Skeletal muscle tissue (tissue), 4 donors: ENCODE measurements around the gene AK8. TPM values are rescaled to one million over a fixed set of nuclear protein-coding genes. Genes with fewer than 3 reads are reported as not detected.
"Not testable (repeated sequence)": the region's sequence is repeated elsewhere in the genome, so short reads cannot be mapped to it uniquely, and the experiment has no call there.

Experiments
- H3K27ac ChIP-seq: one replicate; pipeline ENCODE4 v1.7.0; 2013; ENCODE audit warnings: mild to moderate bottlenecking, low read depth, low read length, inconsistent platforms
- H3K27me3 ChIP-seq, 3 donors: one replicate each; pipeline ENCODE4 v1.7.0; 2013; ENCODE audit warnings: low read length in 3 of 3; ENCODE audit not compliant: control insufficient read depth in 3 of 3, insufficient read depth in 3 of 3
- H3K36me3 ChIP-seq, 3 donors: one replicate each; pipeline ENCODE4 v1.7.0; 2013; ENCODE audit warnings: low read length in 3 of 3; ENCODE audit not compliant: control insufficient read depth in 3 of 3, insufficient read depth in 3 of 3
- H3K4me1 ChIP-seq, 3 donors: one replicate each; pipeline ENCODE4 v1.7.0; 2013; ENCODE audit warnings: low read length in 3 of 3, mild to moderate bottlenecking in 3 of 3; ENCODE audit not compliant: control insufficient read depth in 3 of 3, insufficient read depth in 3 of 3
- H3K4me3 ChIP-seq, 3 donors: one replicate each; pipeline ENCODE4 v1.7.0; 2013; ENCODE audit warnings: low read length in 3 of 3
- H3K9ac ChIP-seq, 3 donors: one replicate each; pipeline ENCODE4 v1.7.0; 2013; ENCODE audit warnings: low read length in 3 of 3, mild to moderate bottlenecking in 3 of 3, moderate library complexity in 2 of 3, low read depth in 1 of 3
- H3K9me3 ChIP-seq, 3 donors: one replicate each; pipeline ENCODE4 v1.7.0; 2013; ENCODE audit warnings: low read length in 3 of 3; ENCODE audit not compliant: control insufficient read depth in 3 of 3
- total RNA-seq: library from RNA; depleted of rRNA; stranded (reverse); fragments of >200 nt; gene quantifications from one replicate; pipeline ENCODE4 v1.2.3, GENCODE V29; 2014
- donor health status: Osteomylitis.

Gene AK8
- total RNA-seq, 1 donor from 2014 or later: 0.52 TPM

DNA sequence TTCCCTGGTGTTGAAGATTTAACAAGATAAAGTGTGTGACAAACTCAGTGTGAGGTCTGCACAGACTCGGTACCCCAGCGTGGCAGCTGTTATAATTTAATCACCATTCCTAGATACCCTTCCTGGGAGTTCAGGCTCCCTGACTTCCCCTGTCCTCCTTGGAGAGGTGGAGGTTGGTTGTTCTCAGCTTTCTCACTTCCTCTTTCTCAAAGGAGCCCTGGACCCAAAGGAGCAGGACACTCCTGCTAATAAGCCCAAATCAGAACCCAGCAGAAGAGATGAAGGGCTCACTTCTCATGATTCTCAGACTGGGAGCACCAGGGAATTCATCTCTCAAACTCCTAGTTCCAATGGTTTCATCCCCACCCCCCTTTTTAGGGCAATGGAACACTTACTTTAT is 149.6 kb downstream of the AK8 start:
- Histone ChIP-seq H3K36me3 (no peaks in the 10 kb centered on the region), H3K27me3 (peaks cover 15 to 32% (median 27%) of the 10 kb centered on the region in 3 donors), H3K4me3 (no peak overlapping the region), H3K9ac (no peak overlapping the region), H3K27ac (no peak overlapping the region), H3K4me1 (peaks cover 0 to 4% (median 0%) of the 10 kb centered on the region in 3 donors), H3K9me3 (no peaks in the 10 kb centered on the region)

DNA sequence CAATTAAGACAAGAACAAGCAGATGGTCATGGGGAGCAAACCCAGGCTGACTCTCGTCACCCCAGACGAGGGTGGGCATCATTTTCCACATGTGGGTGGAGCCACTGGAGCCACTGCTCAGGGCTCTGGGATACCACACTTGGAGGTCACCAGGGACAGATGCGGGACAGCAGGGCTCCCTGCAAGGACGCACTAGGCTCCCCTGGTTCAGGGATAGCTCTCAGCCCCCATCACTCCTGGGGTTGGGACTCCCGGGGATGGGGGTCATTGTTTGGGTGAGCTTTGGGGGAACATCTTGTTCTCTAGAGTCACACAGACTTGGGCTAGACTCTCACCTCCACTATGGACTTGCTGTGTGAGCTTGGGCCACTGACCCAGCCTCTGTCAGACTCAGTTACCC is 150.0 kb downstream of the AK8 start:
- Histone ChIP-seq H3K36me3 (no peaks in the 10 kb centered on the region), H3K4me1 (peaks cover 0 to under 1% (median 0%) of the 10 kb centered on the region in 3 donors), H3K27me3 (peaks cover 15 to 30% (median 23%) of the 10 kb centered on the region in 3 donors), H3K4me3 (no peak overlapping the region), H3K27ac (no peak overlapping the region), H3K9ac (no peak overlapping the region), H3K9me3 (no peaks in the 10 kb centered on the region)

GRCh38 chr9:132726576-132727130 is 151.4 kb downstream of the AK8 start:
- Histone ChIP-seq H3K4me3 (no peak overlapping the region), H3K9me3 (no peaks in the 10 kb centered on the region), H3K36me3 (no peaks in the 10 kb centered on the region), H3K4me1 (no peaks in the 10 kb centered on the region), H3K27me3 (peaks cover 20 to 38% (median 23%) of the 10 kb centered on the region in 3 donors), H3K27ac (no peak overlapping the region), H3K9ac (no peak overlapping the region)

GRCh38 chr9:132725306-132725705 is 152.8 kb downstream of the AK8 start:
- Histone ChIP-seq H3K9ac (no peak overlapping the region), H3K27me3 (peaks cover 17 to 39% (median 25%) of the 10 kb centered on the region in 3 donors), H3K4me3 (no peak overlapping the region), H3K4me1 (no peaks in the 10 kb centered on the region), H3K9me3 (no peaks in the 10 kb centered on the region), H3K36me3 (no peaks in the 10 kb centered on the region), H3K27ac (no peak overlapping the region)

DNA sequence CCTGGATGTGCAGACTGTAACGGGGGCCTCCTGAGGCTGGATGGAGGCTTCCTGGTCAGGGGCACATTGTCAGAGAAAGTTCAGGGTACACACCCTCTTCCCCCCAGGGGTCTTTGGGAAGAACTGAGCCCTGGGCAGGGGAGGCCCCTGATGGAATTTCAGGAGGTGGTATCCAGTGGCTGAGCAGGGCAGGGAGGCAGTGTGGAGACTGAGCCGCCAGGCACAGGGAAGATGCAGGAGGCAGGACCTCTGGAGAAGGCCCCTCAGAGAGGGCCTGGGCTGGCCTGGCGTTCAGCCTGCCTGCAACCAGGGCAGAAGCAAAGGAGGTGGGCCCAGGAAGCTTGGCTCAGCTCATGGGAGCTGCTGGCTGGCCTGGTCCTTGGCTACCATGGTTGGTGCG is 154.3 kb downstream of the AK8 start:
- Histone ChIP-seq H3K9me3 (no peaks in the 10 kb centered on the region), H3K4me1 (no peaks in the 10 kb centered on the region), H3K36me3 (no peaks in the 10 kb centered on the region), H3K27me3 (peaks cover 22 to 44% (median 27%) of the 10 kb centered on the region in 3 donors), H3K4me3 (no peak overlapping the region), H3K27ac (no peak overlapping the region), H3K9ac (no peak overlapping the region)

GRCh38 chr9:132722564-132723065 is 155.5 kb downstream of the AK8 start:
- Histone ChIP-seq H3K27me3 (peaks cover 24 to 34% (median 26%) of the 10 kb centered on the region in 3 donors), H3K9ac (no peak overlapping the region), H3K4me3 (no peak overlapping the region), H3K4me1 (no peaks in the 10 kb centered on the region), H3K9me3 (no peaks in the 10 kb centered on the region), H3K36me3 (no peaks in the 10 kb centered on the region), H3K27ac (no peak overlapping the region)

DNA sequence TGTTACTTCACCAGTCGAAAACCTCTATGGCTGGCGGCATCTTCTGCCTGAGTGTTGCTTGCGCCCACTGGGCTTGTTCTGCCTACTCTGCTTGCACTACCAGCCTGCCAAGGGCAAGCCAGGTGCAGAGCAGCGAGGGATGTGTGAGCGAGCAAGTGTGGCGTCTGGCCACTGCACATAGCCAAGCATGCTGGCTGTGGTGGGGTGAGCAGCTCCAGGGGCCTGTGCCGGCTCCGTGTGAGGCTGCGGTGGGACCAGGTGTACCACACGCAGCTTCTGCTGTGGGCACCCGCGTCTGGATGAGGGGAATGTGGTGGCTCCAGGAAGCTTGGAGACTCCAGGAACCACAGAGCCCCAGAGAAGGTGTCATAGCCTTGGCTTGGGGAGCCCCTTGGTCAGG is 156.4 kb downstream of the AK8 start:
- H3K36me3 ChIP-seq: no peaks in the 10 kb centered on the region
- no peaks in the 10 kb centered on the region for H3K9me3 ChIP-seq
- no peak overlapping the region for H3K4me3 ChIP-seq
- H3K9ac ChIP-seq: no peak overlapping the region
- no peaks in the 10 kb centered on the region for H3K4me1 ChIP-seq
- H3K27ac ChIP-seq: no peak overlapping the region
- H3K27me3 ChIP-seq: peaks cover 30 to 36% (median 31%) of the 10 kb centered on the region in 3 donors

DNA sequence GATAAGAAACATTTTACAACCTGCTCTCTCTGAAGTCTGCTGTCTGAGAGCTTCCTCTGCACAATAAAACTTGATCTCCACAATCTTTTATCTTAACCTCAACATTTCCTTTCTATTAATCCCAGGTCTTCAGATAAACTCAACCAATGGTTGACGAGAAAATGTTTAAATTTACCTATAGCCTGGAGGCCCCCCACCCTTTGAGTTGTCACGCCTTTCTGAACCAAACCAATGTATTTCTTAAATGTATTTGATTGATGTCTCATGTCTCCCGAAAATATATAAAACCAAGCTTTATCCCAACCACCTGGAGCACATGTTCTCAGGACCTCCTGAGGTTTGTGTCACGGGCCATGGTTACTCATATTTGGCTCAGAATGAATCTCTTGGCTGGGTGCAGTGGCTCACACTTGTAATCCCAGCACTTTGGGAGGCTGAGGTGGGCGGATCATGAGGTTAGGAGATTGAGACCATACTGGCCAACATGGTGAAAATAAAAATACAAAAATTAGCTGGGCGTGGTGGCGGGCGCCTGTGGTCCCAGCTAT is 159.6 kb downstream of the AK8 start:
- H3K4me3 ChIP-seq, H3K9me3 ChIP-seq, H3K9ac ChIP-seq, H3K27ac ChIP-seq, H3K4me1 ChIP-seq, H3K36me3 ChIP-seq: not testable (repeated sequence)
- peaks cover 24 to 29% (median 27%) of the 10 kb centered on the region in 3 donors for H3K27me3 ChIP-seq

DNA sequence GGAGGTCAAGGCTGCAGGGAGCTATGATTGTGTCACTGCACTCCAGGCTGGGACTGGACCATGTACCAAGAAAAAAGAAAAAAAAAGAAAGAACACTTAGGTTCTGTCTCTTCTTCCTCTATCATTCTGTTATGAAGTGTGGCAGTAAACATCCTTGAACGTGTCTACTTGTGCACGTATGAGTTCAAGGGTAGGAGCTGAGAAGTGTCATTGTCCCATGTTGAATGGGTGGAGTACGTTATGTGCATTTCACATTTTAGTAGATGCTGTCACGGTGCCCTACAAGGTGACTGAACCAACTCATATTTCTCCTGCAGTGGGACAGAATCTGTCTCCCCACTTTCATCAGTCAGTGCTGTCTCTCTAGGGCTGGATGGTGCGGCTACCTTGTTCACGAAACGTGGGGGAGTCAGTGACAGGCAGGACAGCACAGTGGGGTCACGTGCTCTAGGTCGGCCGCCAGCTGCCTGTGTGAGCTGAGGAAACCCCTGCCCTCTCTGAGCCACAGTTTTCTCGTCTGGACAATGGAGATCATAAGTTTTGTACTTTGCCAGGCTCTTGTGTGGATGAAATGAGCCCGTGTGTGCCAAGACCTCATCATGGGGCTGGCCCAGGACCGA is 160.6 kb downstream of the AK8 start:
- H3K9ac ChIP-seq: no peak overlapping the region
- no peaks in the 10 kb centered on the region for H3K36me3 ChIP-seq
- peaks cover 21 to 23% (median 21%) of the 10 kb centered on the region in 3 donors for H3K27me3 ChIP-seq
- H3K4me1 ChIP-seq: no peaks in the 10 kb centered on the region
- H3K4me3 ChIP-seq: no peak overlapping the region
- no peak overlapping the region for H3K27ac ChIP-seq
- no peaks in the 10 kb centered on the region for H3K9me3 ChIP-seq

- Histone ChIP-seq H3K9ac (no peak overlapping the region), H3K36me3 (no peaks in the 10 kb centered on the region), H3K27ac (no peak overlapping the region), H3K9me3 (no peaks in the 10 kb centered on the region), H3K4me3 (no peak overlapping the region), H3K4me1 (no peaks in the 10 kb centered on the region), H3K27me3 (peaks cover 15 to 18% (median 16%) of the 10 kb centered on the region in 3 donors)
Observed at GRCh38 chr9:132716007-132716406, 162.1 kb downstream of the AK8 start.
